Liver (tissue), 9 donors: ENCODE results near the gene SLC34A2. TPM values are rescaled to one million over a fixed set of nuclear protein-coding genes. Genes with fewer than 3 reads are reported as not detected.

Experiments used
- DNase-seq: peaks from one replicate; pipeline ENCODE4 v3.0.0-alpha.2; 2017; ENCODE audit warnings: low spot score
- H3K27ac ChIP-seq, 2 donors: one replicate each; pipeline ENCODE4 v1.7.0; 2013; ENCODE audit warnings: inconsistent platforms in 2 of 2, low read length in 2 of 2, control low read depth in 1 of 2, low read depth in 1 of 2, mild to moderate bottlenecking in 1 of 2
- H3K27me3 ChIP-seq, 4 donors: one replicate each; pipeline versions ENCODE4 v1.6.1 to v1.7.0; 2013; ENCODE audit warnings: low read length in 3 of 4, inconsistent platforms in 1 of 4, mild to moderate bottlenecking in 1 of 4, moderate library complexity in 1 of 4; ENCODE audit not compliant: control insufficient read depth in 4 of 4, insufficient read depth in 4 of 4
- H3K36me3 ChIP-seq, 4 donors: one replicate each; pipeline versions ENCODE4 v1.6.1 to v1.7.0; 2013; ENCODE audit warnings: low read length in 3 of 4, mild to moderate bottlenecking in 3 of 4, low read depth in 1 of 4, moderate library complexity in 1 of 4; ENCODE audit not compliant: control insufficient read depth in 4 of 4, insufficient read depth in 3 of 4
- H3K4me1 ChIP-seq, 4 donors: one replicate each; pipeline versions ENCODE4 v1.6.1 to v1.7.0; 2013; ENCODE audit warnings: low read length in 3 of 4, mild to moderate bottlenecking in 3 of 4, moderate library complexity in 1 of 4; ENCODE audit not compliant: control insufficient read depth in 4 of 4, insufficient read depth in 4 of 4
- H3K4me3 ChIP-seq, 3 donors: one replicate each; pipeline versions ENCODE4 v1.6.1 to v1.7.0; 2013; ENCODE audit warnings: low read length in 3 of 3, control low read depth in 1 of 3, low read depth in 1 of 3, mild to moderate bottlenecking in 1 of 3
- H3K9ac ChIP-seq, 2 donors: one replicate each; pipeline ENCODE4 v1.7.0; 2013; ENCODE audit warnings: low read length in 2 of 2, mild to moderate bottlenecking in 2 of 2, moderate library complexity in 2 of 2, control low read depth in 1 of 2, low read depth in 1 of 2
- H3K9me3 ChIP-seq, 4 donors: one replicate each; pipeline versions ENCODE4 v1.6.1 to v1.7.0; 2013; ENCODE audit warnings: low read length in 3 of 4; ENCODE audit not compliant: control insufficient read depth in 4 of 4
- ATF3 ChIP-seq: IDR thresholded peaks from 2 replicates; pipeline ENCODE4 v1.6.1; 2016; ENCODE audit warnings: antibody characterized with exemption
- EGR1 ChIP-seq, 2 donors: IDR thresholded peaks; 2 replicates each; pipeline ENCODE4 v1.6.1; 2016 to 2018; ENCODE audit warnings: antibody characterized with exemption in 2 of 2, low read depth in 2 of 2
- FOXA1 ChIP-seq: IDR thresholded peaks from 2 replicates; pipeline ENCODE4 v1.6.1; 2016; ENCODE audit warnings: antibody characterized with exemption
- HNF4A ChIP-seq, 2 donors: conservative IDR thresholded peaks; 2 replicates each; pipeline ENCODE4 v1.6.1; 2016; ENCODE audit warnings: antibody characterized with exemption in 2 of 2, mild to moderate bottlenecking in 2 of 2
- HNF4G ChIP-seq: IDR thresholded peaks from 2 replicates; pipeline ENCODE4 v1.6.1; 2016; ENCODE audit warnings: antibody characterized with exemption
- JUND ChIP-seq, 2 donors: IDR thresholded peaks; 2 replicates each; pipeline ENCODE4 v1.6.1; 2016; ENCODE audit warnings: antibody characterized with exemption in 2 of 2
- NR2F2 ChIP-seq: IDR thresholded peaks from 2 replicates; pipeline ENCODE4 v1.6.1; 2016; ENCODE audit warnings: antibody characterized with exemption
- RAD21 ChIP-seq, 2 donors: IDR thresholded peaks; 2 replicates each; pipeline ENCODE4 v1.6.1; 2016; ENCODE audit warnings: antibody characterized with exemption in 2 of 2, mild to moderate bottlenecking in 2 of 2
- RXRA ChIP-seq, 2 donors: IDR thresholded peaks; 2 replicates each; pipeline ENCODE4 v1.6.1; 2017 to 2018; ENCODE audit warnings: antibody characterized with exemption in 2 of 2, mild to moderate bottlenecking in 1 of 2
- SP1 ChIP-seq: IDR thresholded peaks from 2 replicates; pipeline ENCODE4 v1.6.1; 2018; ENCODE audit warnings: antibody characterized with exemption, mild to moderate bottlenecking
- TAF1 ChIP-seq: conservative IDR thresholded peaks from 2 replicates; pipeline ENCODE4 v1.6.1; 2016; ENCODE audit warnings: antibody characterized with exemption, mild to moderate bottlenecking
- YY1 ChIP-seq: IDR thresholded peaks from 2 replicates; pipeline ENCODE4 v1.6.1; 2016; ENCODE audit warnings: antibody characterized with exemption, mild to moderate bottlenecking
- WGBS: extraction: QIAGEN DNeasy Blood & Tissue Kit; methylation state at CpG from one replicate; pipeline ENCODE4 v1.1.7; 2013; 5-methylcytosine and 5-hydroxymethylcytosine counted together
- polyA plus RNA-seq, 2 donors: library from polyadenylated mRNA; stranded (reverse) in 1 of 2; unstranded in 1 of 2; fragments of 200-250 nt in 1 of 2; fragments of >200 nt in 1 of 2; fragmentation: Nextera tagmentation in 1 of 2; extraction: Ambion mirVana in 1 of 2; gene quantifications; one replicate each; pipeline versions ENCODE4 v1.2.1 to v1.2.3, GENCODE V29; 2013 to 2015
- total RNA-seq, 2 donors: library from RNA; depleted of rRNA; stranded (reverse); fragments of >200 nt; gene quantifications; one replicate each; pipeline ENCODE4 v1.2.3, GENCODE V29; 2014
- TF ChIP-seq, protein P1 (sequence below): IDR thresholded peaks from 2 replicates; pipeline ENCODE4 v1.6.1; 2016; ENCODE audit warnings: antibody characterized with exemption, mild to moderate bottlenecking
- TF ChIP-seq, protein P2 (sequence below): IDR thresholded peaks from 2 replicates; pipeline ENCODE4 v1.6.1; 2016; ENCODE audit warnings: antibody characterized with exemption
- TF ChIP-seq, protein P3 (sequence below): fragments of 150-350 bp; IDR thresholded peaks from 2 replicates; pipeline ENCODE4 v1.5.1; 2017; ENCODE audit warnings: improper control_type of control experiment, low read depth, low read length; ENCODE audit not compliant: missing input control
- donor health status: healthy.
- donor health status: healthy.
- donor health status: healthy.
- donor health status: healthy.
- donor health status: healthy.

SLC34A2 gene
- total and polyA plus RNA-seq, 4 donors: 0.14 to 1.4 (median 0.94) TPM

- Histone ChIP-seq H3K4me1 (no peaks in the 10 kb centered on the region), H3K36me3 (no peaks in the 10 kb centered on the region), H3K4me3 (no peak overlapping the region), H3K9ac (no peak overlapping the region), H3K27ac (no peak overlapping the region), H3K27me3 (no peaks in the 10 kb centered on the region), H3K9me3 (peaks cover 0 to 2% (median 0%) of the 10 kb centered on the region in 4 donors)
- WGBS: 84% methylated on average over 4 of the region's 4 CpGs
- no peak for DNase-seq
- no peak for TF ChIP-seq HNF4G
Observed at GRCh38 chr4:25633541-25633940, 22.1 kb upstream of the SLC34A2 start.

GRCh38 chr4:25635501-25635900 is 20.1 kb upstream of the SLC34A2 start:
- no peaks in the 10 kb centered on the region for H3K27me3 ChIP-seq
- H3K4me1 ChIP-seq: no peaks in the 10 kb centered on the region
- no peak overlapping the region for H3K9ac ChIP-seq
- WGBS: 68% methylated on average over 4 of the region's 4 CpGs
- no peaks in the 10 kb centered on the region for H3K36me3 ChIP-seq
- peaks cover 0 to 2% (median 0%) of the 10 kb centered on the region in 4 donors for H3K9me3 ChIP-seq
- DNase-seq: no peak
- no peak overlapping the region for H3K27ac ChIP-seq
- no peak for TF ChIP-seq FOXA1
- TF ChIP-seq TAF1: no peak
- no peak for TF ChIP-seq HNF4A (conservative IDR thresholded peaks at IDR 0.05)
- no peak overlapping the region for H3K4me3 ChIP-seq

GRCh38 chr4:25637581-25638220 is 17.9 kb upstream of the SLC34A2 start:
- 83% methylated on average over 10 of the region's 10 CpGs for WGBS
- H3K27ac ChIP-seq: no peak overlapping the region
- H3K9ac ChIP-seq: no peak overlapping the region
- H3K4me1 ChIP-seq: no peaks in the 10 kb centered on the region
- no peaks in the 10 kb centered on the region for H3K9me3 ChIP-seq
- H3K36me3 ChIP-seq: no peaks in the 10 kb centered on the region
- no peak for DNase-seq
- TF ChIP-seq ATF3 (no peak), RXRA (IDR thresholded peaks at IDR 0.05) (no peak), FOXA1 (no peak), HNF4A (conservative IDR thresholded peaks at IDR 0.05) (no peak)
- H3K4me3 ChIP-seq: no peak overlapping the region
- no peaks in the 10 kb centered on the region for H3K27me3 ChIP-seq

GRCh38 chr4:25638221-25638601 is 17.4 kb upstream of the SLC34A2 start:
- H3K4me1 ChIP-seq: no peaks in the 10 kb centered on the region
- H3K9ac ChIP-seq: no peak overlapping the region
- H3K27me3 ChIP-seq: no peaks in the 10 kb centered on the region
- no peak overlapping the region for H3K27ac ChIP-seq
- H3K9me3 ChIP-seq: no peaks in the 10 kb centered on the region
- DNase-seq: no peak
- no peaks in the 10 kb centered on the region for H3K36me3 ChIP-seq
- WGBS: 89% methylated on average over 4 of the region's 4 CpGs
- H3K4me3 ChIP-seq: no peak overlapping the region
- TF ChIP-seq EGR1 (IDR thresholded peaks at IDR 0.05; ENCODE audit: low read depth in 2 of 2): no peak
- TF ChIP-seq NR2F2: no peak
- no peak for TF ChIP-seq ATF3
- no peak for TF ChIP-seq JUND (IDR thresholded peaks at IDR 0.05)
- no peak for TF ChIP-seq TAF1
- TF ChIP-seq SP1: no peak
- TF ChIP-seq HNF4G: no peak
- TF ChIP-seq, protein P1, sequence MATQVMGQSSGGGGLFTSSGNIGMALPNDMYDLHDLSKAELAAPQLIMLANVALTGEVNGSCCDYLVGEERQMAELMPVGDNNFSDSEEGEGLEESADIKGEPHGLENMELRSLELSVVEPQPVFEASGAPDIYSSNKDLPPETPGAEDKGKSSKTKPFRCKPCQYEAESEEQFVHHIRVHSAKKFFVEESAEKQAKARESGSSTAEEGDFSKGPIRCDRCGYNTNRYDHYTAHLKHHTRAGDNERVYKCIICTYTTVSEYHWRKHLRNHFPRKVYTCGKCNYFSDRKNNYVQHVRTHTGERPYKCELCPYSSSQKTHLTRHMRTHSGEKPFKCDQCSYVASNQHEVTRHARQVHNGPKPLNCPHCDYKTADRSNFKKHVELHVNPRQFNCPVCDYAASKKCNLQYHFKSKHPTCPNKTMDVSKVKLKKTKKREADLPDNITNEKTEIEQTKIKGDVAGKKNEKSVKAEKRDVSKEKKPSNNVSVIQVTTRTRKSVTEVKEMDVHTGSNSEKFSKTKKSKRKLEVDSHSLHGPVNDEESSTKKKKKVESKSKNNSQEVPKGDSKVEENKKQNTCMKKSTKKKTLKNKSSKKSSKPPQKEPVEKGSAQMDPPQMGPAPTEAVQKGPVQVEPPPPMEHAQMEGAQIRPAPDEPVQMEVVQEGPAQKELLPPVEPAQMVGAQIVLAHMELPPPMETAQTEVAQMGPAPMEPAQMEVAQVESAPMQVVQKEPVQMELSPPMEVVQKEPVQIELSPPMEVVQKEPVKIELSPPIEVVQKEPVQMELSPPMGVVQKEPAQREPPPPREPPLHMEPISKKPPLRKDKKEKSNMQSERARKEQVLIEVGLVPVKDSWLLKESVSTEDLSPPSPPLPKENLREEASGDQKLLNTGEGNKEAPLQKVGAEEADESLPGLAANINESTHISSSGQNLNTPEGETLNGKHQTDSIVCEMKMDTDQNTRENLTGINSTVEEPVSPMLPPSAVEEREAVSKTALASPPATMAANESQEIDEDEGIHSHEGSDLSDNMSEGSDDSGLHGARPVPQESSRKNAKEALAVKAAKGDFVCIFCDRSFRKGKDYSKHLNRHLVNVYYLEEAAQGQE: no peak
- no peak for TF ChIP-seq RXRA (IDR thresholded peaks at IDR 0.05)
- TF ChIP-seq, protein P2, sequence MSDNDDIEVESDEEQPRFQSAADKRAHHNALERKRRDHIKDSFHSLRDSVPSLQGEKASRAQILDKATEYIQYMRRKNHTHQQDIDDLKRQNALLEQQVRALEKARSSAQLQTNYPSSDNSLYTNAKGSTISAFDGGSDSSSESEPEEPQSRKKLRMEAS: no peak
- TF ChIP-seq, protein P3, sequence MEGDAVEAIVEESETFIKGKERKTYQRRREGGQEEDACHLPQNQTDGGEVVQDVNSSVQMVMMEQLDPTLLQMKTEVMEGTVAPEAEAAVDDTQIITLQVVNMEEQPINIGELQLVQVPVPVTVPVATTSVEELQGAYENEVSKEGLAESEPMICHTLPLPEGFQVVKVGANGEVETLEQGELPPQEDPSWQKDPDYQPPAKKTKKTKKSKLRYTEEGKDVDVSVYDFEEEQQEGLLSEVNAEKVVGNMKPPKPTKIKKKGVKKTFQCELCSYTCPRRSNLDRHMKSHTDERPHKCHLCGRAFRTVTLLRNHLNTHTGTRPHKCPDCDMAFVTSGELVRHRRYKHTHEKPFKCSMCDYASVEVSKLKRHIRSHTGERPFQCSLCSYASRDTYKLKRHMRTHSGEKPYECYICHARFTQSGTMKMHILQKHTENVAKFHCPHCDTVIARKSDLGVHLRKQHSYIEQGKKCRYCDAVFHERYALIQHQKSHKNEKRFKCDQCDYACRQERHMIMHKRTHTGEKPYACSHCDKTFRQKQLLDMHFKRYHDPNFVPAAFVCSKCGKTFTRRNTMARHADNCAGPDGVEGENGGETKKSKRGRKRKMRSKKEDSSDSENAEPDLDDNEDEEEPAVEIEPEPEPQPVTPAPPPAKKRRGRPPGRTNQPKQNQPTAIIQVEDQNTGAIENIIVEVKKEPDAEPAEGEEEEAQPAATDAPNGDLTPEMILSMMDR: no peak
- TF ChIP-seq HNF4A (conservative IDR thresholded peaks at IDR 0.05): no peak
- no peak for TF ChIP-seq YY1
- no peak for TF ChIP-seq RAD21 (IDR thresholded peaks at IDR 0.05)
